ENCODE data around the gene BFAR.

Gene BFAR, protein sequence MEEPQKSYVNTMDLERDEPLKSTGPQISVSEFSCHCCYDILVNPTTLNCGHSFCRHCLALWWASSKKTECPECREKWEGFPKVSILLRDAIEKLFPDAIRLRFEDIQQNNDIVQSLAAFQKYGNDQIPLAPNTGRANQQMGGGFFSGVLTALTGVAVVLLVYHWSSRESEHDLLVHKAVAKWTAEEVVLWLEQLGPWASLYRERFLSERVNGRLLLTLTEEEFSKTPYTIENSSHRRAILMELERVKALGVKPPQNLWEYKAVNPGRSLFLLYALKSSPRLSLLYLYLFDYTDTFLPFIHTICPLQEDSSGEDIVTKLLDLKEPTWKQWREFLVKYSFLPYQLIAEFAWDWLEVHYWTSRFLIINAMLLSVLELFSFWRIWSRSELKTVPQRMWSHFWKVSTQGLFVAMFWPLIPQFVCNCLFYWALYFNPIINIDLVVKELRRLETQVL

DNA sequence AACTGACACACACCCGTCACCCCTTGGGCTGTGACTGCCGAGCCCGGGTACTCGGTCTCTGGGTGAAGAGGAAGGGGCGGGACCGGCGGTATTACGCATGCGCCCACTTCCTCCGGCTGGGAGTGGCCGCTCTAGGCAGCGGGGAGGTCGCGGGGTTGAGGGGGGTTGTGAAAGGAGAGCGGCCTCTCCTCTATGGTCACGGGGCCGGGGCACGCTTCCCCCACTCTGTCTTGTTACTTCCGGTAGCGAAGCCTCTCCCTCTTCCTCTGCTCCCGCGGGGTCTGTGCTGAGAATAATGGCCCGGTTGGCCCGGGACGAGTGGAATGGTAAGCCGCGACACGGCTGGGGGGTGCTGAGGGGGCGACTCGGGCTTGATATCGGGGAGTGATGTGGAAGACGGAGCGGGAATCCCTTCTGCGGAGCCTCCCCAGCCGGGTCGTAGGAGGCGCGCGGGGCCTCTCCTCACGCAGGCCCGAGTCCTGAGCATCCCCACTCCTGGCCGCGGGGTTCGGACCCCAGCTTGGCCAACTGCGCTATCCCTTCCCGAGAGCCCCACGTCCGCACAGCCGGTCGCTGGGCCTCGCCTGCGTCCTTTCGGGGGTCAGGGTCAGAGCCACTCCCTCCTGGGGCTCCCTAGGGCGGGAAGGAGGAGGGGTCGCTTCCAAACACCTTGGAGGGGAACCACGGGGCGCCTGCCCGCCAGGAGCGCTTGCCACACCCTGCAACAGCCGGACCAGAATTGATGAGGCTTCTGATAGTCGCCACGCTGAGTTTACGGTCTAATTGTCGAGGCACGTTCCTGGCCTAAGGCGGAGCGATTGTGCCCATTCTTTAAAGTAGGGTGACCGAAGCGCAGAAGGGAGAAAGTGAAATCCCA is at the start of gene BFAR:
Gene BFAR (plus strand): TSS at position 259 of the 877 bp plus-strand sequence. CDS start 11,396 bp downstream, outside the sequence.
- peak; percentile 78 for TF ChIP-seq ZFX (IDR thresholded peaks at IDR 0.05)
- TF ChIP-seq, protein P1, sequence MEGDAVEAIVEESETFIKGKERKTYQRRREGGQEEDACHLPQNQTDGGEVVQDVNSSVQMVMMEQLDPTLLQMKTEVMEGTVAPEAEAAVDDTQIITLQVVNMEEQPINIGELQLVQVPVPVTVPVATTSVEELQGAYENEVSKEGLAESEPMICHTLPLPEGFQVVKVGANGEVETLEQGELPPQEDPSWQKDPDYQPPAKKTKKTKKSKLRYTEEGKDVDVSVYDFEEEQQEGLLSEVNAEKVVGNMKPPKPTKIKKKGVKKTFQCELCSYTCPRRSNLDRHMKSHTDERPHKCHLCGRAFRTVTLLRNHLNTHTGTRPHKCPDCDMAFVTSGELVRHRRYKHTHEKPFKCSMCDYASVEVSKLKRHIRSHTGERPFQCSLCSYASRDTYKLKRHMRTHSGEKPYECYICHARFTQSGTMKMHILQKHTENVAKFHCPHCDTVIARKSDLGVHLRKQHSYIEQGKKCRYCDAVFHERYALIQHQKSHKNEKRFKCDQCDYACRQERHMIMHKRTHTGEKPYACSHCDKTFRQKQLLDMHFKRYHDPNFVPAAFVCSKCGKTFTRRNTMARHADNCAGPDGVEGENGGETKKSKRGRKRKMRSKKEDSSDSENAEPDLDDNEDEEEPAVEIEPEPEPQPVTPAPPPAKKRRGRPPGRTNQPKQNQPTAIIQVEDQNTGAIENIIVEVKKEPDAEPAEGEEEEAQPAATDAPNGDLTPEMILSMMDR (conservative IDR thresholded peaks at IDR 0.05): no peak

DNA sequence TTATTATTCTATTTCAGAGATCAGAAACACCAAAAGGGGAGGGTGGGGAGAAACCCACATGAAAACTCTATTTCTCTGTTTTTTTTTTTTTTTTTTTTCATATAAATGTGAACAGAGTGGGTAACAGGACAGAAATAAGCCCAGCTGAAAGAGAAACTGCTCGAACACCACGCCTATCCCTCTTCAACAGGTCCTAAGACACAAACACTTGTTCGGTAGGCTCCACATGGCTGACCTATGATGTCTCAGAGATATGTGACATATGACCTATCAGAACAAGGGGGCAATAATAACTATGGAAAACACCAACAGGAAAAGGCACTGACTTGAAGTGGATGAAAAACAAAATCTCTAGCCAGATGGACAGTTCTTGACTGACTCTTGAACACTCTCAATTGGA is 47.5 kb upstream of the BFAR start:
- TF ChIP-seq ZFX (IDR thresholded peaks at IDR 0.05): no peak
- TF ChIP-seq, protein P1 (conservative IDR thresholded peaks at IDR 0.05): no peak

More for the DNA sequence above, at the start of gene BFAR:
- peak within 1 kb of the TSS; percentile 86 for H3K27ac ChIP-seq

DNA sequence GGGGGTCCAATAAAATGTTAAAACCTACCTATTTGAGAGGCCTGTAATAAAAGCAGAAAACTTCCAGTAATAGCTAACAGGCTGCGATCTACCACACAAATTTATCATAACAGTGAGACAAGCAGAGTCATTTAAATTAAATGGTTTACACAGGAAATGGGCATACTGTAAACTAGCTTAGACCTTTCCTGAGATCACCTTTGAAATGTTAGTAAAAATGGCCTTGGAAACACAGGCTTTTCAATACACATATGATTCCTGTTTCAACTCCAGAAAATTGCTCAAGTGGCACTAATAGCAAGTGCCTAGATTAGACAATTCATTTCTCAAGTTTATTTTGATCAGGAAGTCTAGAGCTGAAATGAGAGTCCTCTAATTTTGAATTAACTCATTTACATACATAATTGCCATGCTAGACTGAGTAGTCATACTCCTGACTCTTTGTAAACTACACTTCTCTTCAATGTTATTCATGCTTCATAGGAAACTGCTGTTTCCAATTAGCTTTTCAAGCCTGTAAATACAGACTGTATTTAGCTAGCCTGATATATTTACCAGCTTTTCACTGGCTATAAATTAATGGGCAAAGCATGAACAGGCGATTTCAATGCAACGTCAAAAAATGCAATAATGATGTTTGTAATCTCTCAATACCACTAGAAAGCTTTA is 46.0 kb upstream of the BFAR start:
- TF ChIP-seq, protein P1 (conservative IDR thresholded peaks at IDR 0.05): no peak
- TF ChIP-seq ZFX (IDR thresholded peaks at IDR 0.05): no peak
- H3K27ac ChIP-seq: no peak overlapping the region

More for the DNA sequence above, 47.5 kb upstream of the BFAR start:
- H3K27ac ChIP-seq: no peak overlapping the region

DNA sequence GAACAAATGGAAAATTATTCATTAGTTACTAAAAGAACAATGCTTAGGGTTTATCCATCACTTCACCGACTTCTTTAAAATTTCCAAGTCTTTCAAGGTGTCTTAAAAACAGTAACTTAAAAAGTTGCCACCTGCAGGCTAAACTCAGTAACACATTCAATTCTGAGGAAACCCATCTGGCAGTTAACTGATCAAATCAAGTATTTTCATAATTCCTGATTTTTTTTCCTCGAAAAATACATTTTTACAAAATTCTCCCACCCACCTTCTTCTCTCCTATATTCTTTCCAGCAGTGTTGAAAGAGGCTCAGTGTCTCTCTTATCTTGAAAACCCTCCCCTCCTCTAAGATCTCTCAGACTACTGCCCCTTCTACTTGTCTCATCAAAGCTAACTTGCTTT is 32.6 kb upstream of the BFAR start:
- no peak for TF ChIP-seq ZFX (IDR thresholded peaks at IDR 0.05)
- TF ChIP-seq, protein P1 (conservative IDR thresholded peaks at IDR 0.05): peak; percentile 67
- H3K27ac ChIP-seq: no peak overlapping the region

DNA sequence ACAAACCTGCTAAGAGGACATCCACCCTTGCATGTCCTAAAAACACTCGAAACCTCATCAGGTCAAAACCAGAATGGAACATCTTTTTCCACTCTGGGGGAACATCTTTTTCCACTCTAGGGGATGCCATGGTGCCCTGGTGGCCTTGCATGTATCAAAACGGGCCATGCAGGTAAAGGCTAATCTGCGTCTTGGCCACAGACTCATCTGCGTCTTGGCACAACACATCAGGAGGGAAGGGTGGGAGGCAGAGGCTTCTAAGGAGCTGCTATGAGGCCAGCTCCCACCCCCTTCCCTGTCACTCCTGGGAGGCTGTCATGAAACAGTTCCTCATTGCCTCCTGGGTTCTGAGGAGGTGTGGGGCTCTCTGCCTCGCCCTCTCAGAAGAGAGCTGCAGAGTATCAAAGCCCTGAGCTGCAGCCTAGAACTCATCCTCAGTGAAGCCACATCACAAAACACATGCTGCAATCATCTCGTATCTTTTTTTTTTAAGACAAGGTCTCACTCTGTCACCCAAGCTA is 30.2 kb upstream of the BFAR start:
- TF ChIP-seq, protein P1 (conservative IDR thresholded peaks at IDR 0.05): no peak
- no peak for TF ChIP-seq ZFX (IDR thresholded peaks at IDR 0.05)
- no peak overlapping the region for H3K27ac ChIP-seq

DNA sequence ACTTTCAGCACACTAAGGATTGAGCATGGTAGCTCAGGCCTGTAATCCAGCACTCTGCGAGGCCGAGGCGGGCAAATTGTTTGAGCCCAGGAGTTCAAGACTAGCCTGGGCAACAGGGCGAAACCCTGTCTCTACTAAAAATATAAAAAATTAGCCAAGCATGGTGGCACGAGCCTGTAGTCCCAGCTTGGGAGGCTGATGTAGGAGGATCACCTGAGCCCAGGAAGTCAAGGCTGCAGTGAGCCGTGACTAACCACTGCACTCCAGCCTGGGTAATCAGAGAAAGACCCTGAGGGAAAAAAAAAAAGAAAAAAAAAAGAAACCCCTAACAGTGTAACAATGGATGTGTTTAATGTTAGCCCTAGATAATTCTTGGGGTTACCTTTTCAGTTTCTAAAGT is 26.6 kb upstream of the BFAR start:
- TF ChIP-seq ZFX (IDR thresholded peaks at IDR 0.05): no peak
- TF ChIP-seq, protein P1 (conservative IDR thresholded peaks at IDR 0.05): no peak
- H3K27ac ChIP-seq: no peak overlapping the region
